HepG2 (cell line): ENCODE results near the gene TMEM143. TPM values are rescaled to one million over a fixed set of nuclear protein-coding genes. Genes with fewer than 3 reads are reported as not detected.

Source experiments
- ATF3 ChIP-seq: sonication (generic); formaldehyde crosslinking; IDR thresholded peaks from 2 replicates; pipeline ENCODE4 v1.4.0; 2020; ENCODE audit warnings: missing genetic modification reagents
- BCL3 ChIP-seq: sonication (generic); formaldehyde crosslinking; IDR thresholded peaks from 2 replicates; pipeline ENCODE4 v1.5.1; 2020; ENCODE audit warnings: mild to moderate bottlenecking, missing genetic modification reagents, moderate library complexity
- CREM ChIP-seq, 2 experiments: sonication (generic) in 1 of 2; formaldehyde crosslinking in 1 of 2; IDR thresholded peaks; 2 replicates each; pipeline versions ENCODE4 v1.4.0 to v1.6.1; 2016 to 2020; ENCODE audit warnings: antibody characterized with exemption in 1 of 2, mild to moderate bottlenecking in 1 of 2, missing genetic modification reagents in 1 of 2
- FOXP4 ChIP-seq: sonication (generic); formaldehyde crosslinking; IDR thresholded peaks from 2 replicates; pipeline ENCODE4 v1.4.0; 2020; ENCODE audit warnings: missing genetic modification reagents
- HCFC1 ChIP-seq: fragments of 150-350 bp; IDR thresholded peaks from 2 replicates; pipeline ENCODE4 v1.6.1; 2014; ENCODE audit warnings: low read depth, low read length
- HNRNPL ChIP-seq: fragments of 200-400 bp; formaldehyde crosslinking; IDR thresholded peaks from 2 replicates; pipeline ENCODE4 v1.6.1; 2017; ENCODE audit warnings: mild to moderate bottlenecking, low read depth, low read length
- RBM39 ChIP-seq: fragments of 200-400 bp; formaldehyde crosslinking; IDR thresholded peaks from one replicate; pipeline ENCODE4 v1.6.1; 2018; ENCODE audit warnings: antibody characterized with exemption, mild to moderate bottlenecking, low read depth, low read length; ENCODE audit not compliant: poor library complexity, severe bottlenecking
- TGIF2 ChIP-seq: IDR thresholded peaks from 2 replicates; pipeline ENCODE4 v1.6.1; 2016; ENCODE audit warnings: control low read depth, missing compliant biosample characterization
- THAP7 ChIP-seq: sonication (generic); formaldehyde crosslinking; IDR thresholded peaks from 2 replicates; pipeline ENCODE4 v1.8.1; 2023; ENCODE audit warnings: mild to moderate bottlenecking, missing genetic modification reagents
- ZBED4 ChIP-seq: sonication (generic); formaldehyde crosslinking; IDR thresholded peaks from 2 replicates; pipeline ENCODE4 v1.4.0; 2020; ENCODE audit warnings: missing genetic modification reagents, borderline replicate concordance
- ZMAT3 ChIP-seq: sonication (generic); formaldehyde crosslinking; conservative IDR thresholded peaks from 2 replicates; pipeline ENCODE4 v1.7.0; 2021; ENCODE audit warnings: missing genetic modification reagents
- ZMYM3 ChIP-seq: sonication (generic); formaldehyde crosslinking; IDR thresholded peaks from 2 replicates; pipeline ENCODE4 v1.5.1; 2020; ENCODE audit warnings: mild to moderate bottlenecking, missing genetic modification reagents
- polyA plus RNA-seq, 8 experiments: library from polyadenylated mRNA; depleted of rRNA in 3 of 8; stranded (reverse) in 7 of 8; unstranded in 1 of 8; fragments of >200 nt; fragmentation: Illumina TruSeq in 4 of 8; extraction: Trizol in 4 of 8; gene quantifications; 2 replicates each; pipeline versions ENCODE4 v1.2.1 to v1.2.3, GENCODE V29; 2011 to 2016; ENCODE audit warnings: low read depth in 4 of 8, missing spikeins in 1 of 8, mixed read lengths in 1 of 8; ENCODE audit not compliant: insufficient read depth in 1 of 8
- total RNA-seq, 5 experiments: library from RNA; depleted of rRNA; stranded (reverse); fragments of >200 nt; fragmentation: Illumina TruSeq; extraction: Trizol; gene quantifications; 2 replicates each; pipeline ENCODE4 v1.2.3, GENCODE V29; 2016; ENCODE audit warnings: low read depth in 1 of 5

TMEM143 gene
- total and polyA plus RNA-seq, 2 of the 13 experiments (the other 11 are each of a cell fraction or from before 2014, with no cell fraction given): 7.7 to 11.3 TPM

GRCh38 chr19:48390188-48391099 lies 26.7 kb upstream of the TMEM143 start (continued):
- no peak for TF ChIP-seq ZBED4 (CRISPR knock-in tag)
- no peak for TF ChIP-seq ATF3
- 0 out of 2 replicates have a peak, but pooled peaks have one; percentile 45 for TF ChIP-seq TGIF2 (CRISPR knock-in tag)
- TF ChIP-seq ZMAT3 (CRISPR knock-in tag): no peak
- no peak for TF ChIP-seq FOXP4 (CRISPR knock-in tag)
- TF ChIP-seq HCFC1: no peak
- TF ChIP-seq THAP7 (CRISPR knock-in tag): no peak
- no peak for TF ChIP-seq BCL3
- TF ChIP-seq RBM39: peak; percentile 61
- no peak for TF ChIP-seq ZMYM3
- TF ChIP-seq CREM (IDR thresholded peaks at IDR 0.05): 0 out of 2 replicates have a peak, but pooled peaks have one; percentile 45
- no peak for TF ChIP-seq CREM (CRISPR knock-in tag; IDR thresholded peaks at IDR 0.05)
- no peak for TF ChIP-seq HNRNPL
